Measurements from ENCODE around the gene NME8. TPM values are rescaled to one million over a fixed set of nuclear protein-coding genes. Genes with fewer than 3 reads are reported as not detected.

NME8 gene
- polyA plus RNA-seq, 4 donors, result 0.20 TPM; not detected in 3

GRCh38 chr7:37894671-37895070, 46.3 kb downstream of the NME8 start:
- no peak for DNase-seq (ENCODE audit: low read depth in 4 of 4, low spot score in 3 of 4)

- peak in 1 of 4 donors; percentile 11 for DNase-seq (ENCODE audit: low read depth in 4 of 4, low spot score in 3 of 4)
Measured at GRCh38 chr7:37899712-37900247, 51.4 kb downstream of the NME8 start.

GRCh38 chr7:37901236-37901827, 52.9 kb downstream of the NME8 start:
- no peak for DNase-seq (ENCODE audit: low read depth in 4 of 4, low spot score in 3 of 4)

- no peak for DNase-seq (ENCODE audit: low read depth in 4 of 4, low spot score in 3 of 4)
Measured at GRCh38 chr7:37901890-37902524, 53.6 kb downstream of the NME8 start.

GRCh38 chr7:37908221-37908788, 59.9 kb downstream of the NME8 start:
- DNase-seq (ENCODE audit: low read depth in 4 of 4, low spot score in 3 of 4), result no peak

GRCh38 chr7:37912756-37913155, 64.4 kb downstream of the NME8 start:
- no peak for DNase-seq (ENCODE audit: low read depth in 4 of 4, low spot score in 3 of 4)

GRCh38 chr7:37915438-37915837, 67.0 kb downstream of the NME8 start:
- no peak for DNase-seq (ENCODE audit: low read depth in 4 of 4, low spot score in 3 of 4)

- DNase-seq (ENCODE audit: low read depth in 4 of 4, low spot score in 3 of 4), result peak in 1 of 4 donors; percentile 16
Measured at GRCh38 chr7:37916017-37916672, 67.7 kb downstream of the NME8 start.

GRCh38 chr7:37916673-37917660, 68.6 kb downstream of the NME8 start, which contains the start of gene SFRP4:
TSS of gene SFRP4 (minus strand) at chr7:37916817. CDS start at chr7:37916537, 280 bp downstream.
- peak in 3 of 4 donors; percentile 44 to 55 (median 55) for DNase-seq (ENCODE audit: low read depth in 4 of 4, low spot score in 3 of 4)

- DNase-seq (ENCODE audit: low read depth in 4 of 4, low spot score in 3 of 4), result no peak
Measured at GRCh38 chr7:37918526-37918925, 70.1 kb downstream of the NME8 start.

GRCh38 chr7:37920305-37920848, 72.0 kb downstream of the NME8 start, which contains the start of gene EPDR1:
TSS of gene EPDR1 (plus strand) at chr7:37920640. CDS start at chr7:37920940, 300 bp downstream.
- DNase-seq (ENCODE audit: low read depth in 4 of 4, low spot score in 3 of 4), result peak in 2 of 4 donors; percentile 45 to 60

- DNase-seq (ENCODE audit: low read depth in 4 of 4, low spot score in 3 of 4), result peak in 1 of 4 donors; percentile 28
Measured at GRCh38 chr7:37920849-37921805, 72.7 kb downstream of the NME8 start.

GRCh38 chr7:37921876-37922275, 73.5 kb downstream of the NME8 start:
- no peak for DNase-seq (ENCODE audit: low read depth in 4 of 4, low spot score in 3 of 4)

- no peak for DNase-seq (ENCODE audit: low read depth in 4 of 4, low spot score in 3 of 4)
Measured at GRCh38 chr7:37923996-37924395, 75.6 kb downstream of the NME8 start.

- no peak for DNase-seq (ENCODE audit: low read depth in 4 of 4, low spot score in 3 of 4)
Measured at GRCh38 chr7:37924491-37925041, 76.2 kb downstream of the NME8 start.

GRCh38 chr7:37925620-37926019, 77.2 kb downstream of the NME8 start:
- no peak for DNase-seq (ENCODE audit: low read depth in 4 of 4, low spot score in 3 of 4)

- DNase-seq (ENCODE audit: low read depth in 4 of 4, low spot score in 3 of 4), result no peak
Measured at GRCh38 chr7:37927773-37928444, 79.5 kb downstream of the NME8 start.

GRCh38 chr7:37928878-37929277, 80.5 kb downstream of the NME8 start:
- no peak for DNase-seq (ENCODE audit: low read depth in 4 of 4, low spot score in 3 of 4)
